Fibroblast of peridontal ligament (primary cell): Measurements from ENCODE around the gene GPX1.
"Not testable (repeated sequence)": the region's sequence is repeated elsewhere in the genome, so short reads cannot be mapped to it uniquely, and the experiment has no call there.

ENCODE experiments used
- DNase-seq: peaks from one replicate; pipeline ENCODE4 v3.0.0-alpha.2; 2010; ENCODE audit errors: extremely low read depth

Gene GPX1

GRCh38 chr3:49358217-49358883, at the start of gene GPX1:
GPX1 (minus strand) TSS chr3:49358353; CDS start chr3:49358278, 75 bp downstream.
- peak; percentile 93 for DNase-seq

- no peak for DNase-seq
Measured at GRCh38 chr3:49406571-49407565, 48.7 kb upstream of the GPX1 start.

- DNase-seq = peak; percentile 20
Measured at GRCh38 chr3:49405570-49405969, 47.4 kb upstream of the GPX1 start.

GRCh38 chr3:49403891-49404290, 45.7 kb upstream of the GPX1 start:
- DNase-seq = no peak

- DNase-seq = no peak
Measured at GRCh38 chr3:49401766-49402165, 43.6 kb upstream of the GPX1 start.

GRCh38 chr3:49399461-49399860, 41.3 kb upstream of the GPX1 start:
- DNase-seq = no peak

GRCh38 chr3:49397470-49397869, 39.3 kb upstream of the GPX1 start:
- no peak for DNase-seq

- not testable (repeated sequence) for DNase-seq
Measured at GRCh38 chr3:49391310-49391709, 33.2 kb upstream of the GPX1 start.

GRCh38 chr3:49389297-49389696, 31.1 kb upstream of the GPX1 start:
- no peak for DNase-seq

GRCh38 chr3:49388289-49388820, 30.2 kb upstream of the GPX1 start:
- DNase-seq = no peak

GRCh38 chr3:49387721-49388120, 29.6 kb upstream of the GPX1 start:
- DNase-seq = no peak

GRCh38 chr3:49386056-49386756, 28.1 kb upstream of the GPX1 start:
- no peak for DNase-seq

- no peak for DNase-seq
Measured at GRCh38 chr3:49385617-49386016, 27.5 kb upstream of the GPX1 start.

GRCh38 chr3:49383387-49383786, 25.2 kb upstream of the GPX1 start:
- no peak for DNase-seq

GRCh38 chr3:49378249-49378895, 20.2 kb upstream of the GPX1 start:
- peak; percentile 91 for DNase-seq

GRCh38 chr3:49377483-49377882, 19.3 kb upstream of the GPX1 start:
- no peak for DNase-seq

- DNase-seq = no peak
Measured at GRCh38 chr3:49371946-49372345, 13.8 kb upstream of the GPX1 start.

GRCh38 chr3:49370585-49371290, 12.6 kb upstream of the GPX1 start:
- no peak for DNase-seq

- peak; percentile 80 for DNase-seq
Measured at GRCh38 chr3:49362561-49362960, 4.4 kb upstream of the GPX1 start.

- no peak for DNase-seq
Measured at GRCh38 chr3:49359623-49360022, 1.5 kb upstream of the GPX1 start.

GRCh38 chr3:49358884-49359225, 702 bp upstream of the GPX1 start:
- DNase-seq = no peak
